ENCODE measurements around the gene OR10A2.

GRCh38 chr11:6850526-6850925, 12.3 kb upstream of the OR10A2 start:
- TF ChIP-seq YY1 (IDR thresholded peaks at IDR 0.05; ENCODE audit: insufficient read depth, insufficient read length): no peak
- TF ChIP-seq SUZ12 (IDR thresholded peaks at IDR 0.05; ENCODE audit: extremely low read depth, insufficient read depth, insufficient read length): no peak

Data from NT2/D1 (cell line).